ENCODE measurements around the gene NEK6. TPM values are rescaled to one million over a fixed set of nuclear protein-coding genes. Genes with fewer than 3 reads are reported as not detected.

The NEK6 gene
- total RNA-seq, 6 donors from 2014 or later: 33.8 to 144 (median 59.7) TPM

- Histone ChIP-seq H3K9me3 (no peaks in the 10 kb centered on the region), H3K36me3 (peaks cover 3 to 59% (median 52%) of the 10 kb centered on the region in 4 donors), H3K4me1 (peaks cover 0 to 11% (median 0%) of the 10 kb centered on the region in 4 donors), H3K4me3 (no peak overlapping the region), H3K27ac (no peak overlapping the region), H3K27me3 (no peaks in the 10 kb centered on the region)
- peak in 1 of 2 donors; percentile 28 for DNase-seq
- 79 to 81% methylated on average over 10 to 16 of the region's 16 CpGs for WGBS, 2 donors
- no peak for TF ChIP-seq POLR2A (IDR thresholded peaks at IDR 0.05)
- no peak for TF ChIP-seq EP300 (IDR thresholded peaks at IDR 0.05)
- no peak for TF ChIP-seq CTCF (IDR thresholded peaks at IDR 0.05)
- TF ChIP-seq POLR2AphosphoS5 (IDR thresholded peaks at IDR 0.05): no peak
- ATAC-seq (ENCODE audit: low FRiP score in 2 of 2): no peak
These were observed 58.1 kb downstream of the NEK6 start for GRCh38 chr9:124315882-124316281.

GRCh38 chr9:124320062-124320973 is 62.6 kb downstream of the NEK6 start:
- Histone ChIP-seq H3K9me3 (no peaks in the 10 kb centered on the region), H3K36me3 (peaks cover 0 to 58% (median 41%) of the 10 kb centered on the region in 4 donors), H3K27ac (no peak overlapping the region), H3K4me1 (peaks cover 0 to 11% (median 2%) of the 10 kb centered on the region in 4 donors), H3K4me3 (no peak overlapping the region), H3K27me3 (no peaks in the 10 kb centered on the region)
- ATAC-seq (ENCODE audit: low FRiP score in 2 of 2): peak; percentile 79 to 88
- TF ChIP-seq POLR2A (IDR thresholded peaks at IDR 0.05) (no peak), CTCF (IDR thresholded peaks at IDR 0.05) (peak; percentile 74 to 86 (median 82)), EP300 (IDR thresholded peaks at IDR 0.05) (no peak), POLR2AphosphoS5 (IDR thresholded peaks at IDR 0.05) (no peak)
- WGBS, 2 donors: 60 to 88% methylated on average over 6 to 15 of the region's 17 CpGs
- DNase-seq: peak; percentile 39 to 73

GRCh38 chr9:124321416-124321815 is 63.7 kb downstream of the NEK6 start:
- peaks cover 2 to 54% (median 36%) of the 10 kb centered on the region in 4 donors for H3K36me3 ChIP-seq

GRCh38 chr9:124321935-124322334 is 64.2 kb downstream of the NEK6 start:
- Histone ChIP-seq H3K36me3 (peaks cover 5 to 54% (median 37%) of the 10 kb centered on the region in 4 donors), H3K27ac (no peak overlapping the region)

More at GRCh38 chr9:124321416-124321815, 63.7 kb downstream of the NEK6 start:
- no peak for TF ChIP-seq CTCF (IDR thresholded peaks at IDR 0.05)
- TF ChIP-seq POLR2A (IDR thresholded peaks at IDR 0.05): no peak
- TF ChIP-seq EP300 (IDR thresholded peaks at IDR 0.05): no peak
- no peak for TF ChIP-seq POLR2AphosphoS5 (IDR thresholded peaks at IDR 0.05)
- peak in 1 of 2 donors; percentile 69 for DNase-seq
- no peak overlapping the region for H3K27ac ChIP-seq
- no peak for ATAC-seq (ENCODE audit: low FRiP score in 2 of 2)
- no peaks in the 10 kb centered on the region for H3K27me3 ChIP-seq
- H3K4me1 ChIP-seq: peaks cover 0 to 11% (median 2%) of the 10 kb centered on the region in 4 donors
- 90 to 94% methylated on average over 11 to 12 of the region's 12 CpGs for WGBS, 2 donors
- no peaks in the 10 kb centered on the region for H3K9me3 ChIP-seq
- no peak overlapping the region for H3K4me3 ChIP-seq

More at GRCh38 chr9:124321935-124322334, 64.2 kb downstream of the NEK6 start:
- Histone ChIP-seq H3K4me3 (no peak overlapping the region), H3K27me3 (no peaks in the 10 kb centered on the region), H3K9me3 (no peaks in the 10 kb centered on the region), H3K4me1 (peaks cover 0 to 11% (median 2%) of the 10 kb centered on the region in 4 donors)
- 67 to 71% methylated on average over 1 to 4 of the region's 4 CpGs for WGBS, 2 donors
- ATAC-seq (ENCODE audit: low FRiP score in 2 of 2) (no peak), DNase-seq (no peak)
- TF ChIP-seq POLR2AphosphoS5 (IDR thresholded peaks at IDR 0.05) (no peak), CTCF (IDR thresholded peaks at IDR 0.05) (no peak), EP300 (IDR thresholded peaks at IDR 0.05) (no peak), POLR2A (IDR thresholded peaks at IDR 0.05) (no peak)

All from upper lobe of left lung (tissue), 6 donors.